ENCODE measurements around the gene MARCO.

MARCO gene

GRCh38 chr2:118988706-118989105 is 46.7 kb downstream of the MARCO start:
- Histone ChIP-seq H3K4me1 (ENCODE audit: low read length) (no peaks in the 10 kb centered on the region), H3K79me2 (ENCODE audit: low read length) (no peaks in the 10 kb centered on the region), H3K9me3 (ENCODE audit: insufficient read depth, low read length) (no peaks in the 10 kb centered on the region), H4K20me1 (ENCODE audit: insufficient read depth, low read length) (no peaks in the 10 kb centered on the region), H3K4me2 (ENCODE audit: low read length) (no peak overlapping the region), H3K4me3 (ENCODE audit: low read length) (no peak overlapping the region), H3K36me3 (replicated peaks; ENCODE audit: low read depth, low read length) (no peaks in the 10 kb centered on the region), H3K9ac (ENCODE audit: low read length) (no peak overlapping the region), H2AFZ (ENCODE audit: low read depth, low read length) (no peak overlapping the region), H3K27me3 (ENCODE audit: low read depth, low read length) (peaks cover 21% of the 10 kb centered on the region), H3K27ac (ENCODE audit: low read length) (no peak overlapping the region)
- TF ChIP-seq CTCF (IDR thresholded peaks at IDR 0.05; ENCODE audit: low read depth, low read length) (no peak), EZH2phosphoT487 (IDR thresholded peaks at IDR 0.05; ENCODE audit: low read depth) (no peak)

GRCh38 chr2:118989481-118989880 is 47.5 kb downstream of the MARCO start:
- H3K9ac ChIP-seq (ENCODE audit: low read length), result no peak overlapping the region
- no peaks in the 10 kb centered on the region for H3K9me3 ChIP-seq (ENCODE audit: insufficient read depth, low read length)
- H3K27me3 ChIP-seq (ENCODE audit: low read depth, low read length), result peaks cover 19% of the 10 kb centered on the region
- no peak overlapping the region for H3K4me2 ChIP-seq (ENCODE audit: low read length)
- no peak for TF ChIP-seq CTCF (IDR thresholded peaks at IDR 0.05; ENCODE audit: low read depth, low read length)
- TF ChIP-seq EZH2phosphoT487 (IDR thresholded peaks at IDR 0.05; ENCODE audit: low read depth), result no peak
- no peaks in the 10 kb centered on the region for H4K20me1 ChIP-seq (ENCODE audit: insufficient read depth, low read length)
- no peak overlapping the region for H2AFZ ChIP-seq (ENCODE audit: low read depth, low read length)
- no peak overlapping the region for H3K27ac ChIP-seq (ENCODE audit: low read length)
- no peaks in the 10 kb centered on the region for H3K79me2 ChIP-seq (ENCODE audit: low read length)
- no peaks in the 10 kb centered on the region for H3K4me1 ChIP-seq (ENCODE audit: low read length)
- no peaks in the 10 kb centered on the region for H3K36me3 ChIP-seq (replicated peaks; ENCODE audit: low read depth, low read length)
- no peak overlapping the region for H3K4me3 ChIP-seq (ENCODE audit: low read length)

- Histone ChIP-seq H3K4me1 (ENCODE audit: low read length) (no peaks in the 10 kb centered on the region), H3K27me3 (ENCODE audit: low read depth, low read length) (peaks cover 10% of the 10 kb centered on the region; the same call in 1 of the 2 replicates), H3K27ac (ENCODE audit: low read length) (no peak overlapping the region), H3K9ac (ENCODE audit: low read length) (no peak overlapping the region), H3K79me2 (ENCODE audit: low read length) (no peaks in the 10 kb centered on the region), H4K20me1 (ENCODE audit: insufficient read depth, low read length) (no peaks in the 10 kb centered on the region), H3K36me3 (replicated peaks; ENCODE audit: low read depth, low read length) (no peaks in the 10 kb centered on the region), H2AFZ (ENCODE audit: low read depth, low read length) (no peak overlapping the region), H3K9me3 (ENCODE audit: insufficient read depth, low read length) (no peaks in the 10 kb centered on the region), H3K4me3 (ENCODE audit: low read length) (no peak overlapping the region), H3K4me2 (ENCODE audit: low read length) (no peak overlapping the region)
- TF ChIP-seq CTCF (IDR thresholded peaks at IDR 0.05; ENCODE audit: low read depth, low read length) (no peak), EZH2phosphoT487 (IDR thresholded peaks at IDR 0.05; ENCODE audit: low read depth) (no peak)
These were observed 49.0 kb downstream of the MARCO start for GRCh38 chr2:118990757-118991545.

- Histone ChIP-seq H3K4me1 (ENCODE audit: low read length) (no peaks in the 10 kb centered on the region), H4K20me1 (ENCODE audit: insufficient read depth, low read length) (no peaks in the 10 kb centered on the region), H3K27me3 (ENCODE audit: low read depth, low read length) (peaks cover 10% of the 10 kb centered on the region; the same call in 1 of the 2 replicates), H3K9me3 (ENCODE audit: insufficient read depth, low read length) (no peaks in the 10 kb centered on the region), H3K79me2 (ENCODE audit: low read length) (no peaks in the 10 kb centered on the region), H2AFZ (ENCODE audit: low read depth, low read length) (no peak overlapping the region), H3K27ac (ENCODE audit: low read length) (no peak overlapping the region), H3K4me2 (ENCODE audit: low read length) (no peak overlapping the region), H3K36me3 (replicated peaks; ENCODE audit: low read depth, low read length) (no peaks in the 10 kb centered on the region), H3K9ac (ENCODE audit: low read length) (no peak overlapping the region), H3K4me3 (ENCODE audit: low read length) (no peak overlapping the region)
- TF ChIP-seq CTCF (IDR thresholded peaks at IDR 0.05; ENCODE audit: low read depth, low read length) (no peak), EZH2phosphoT487 (IDR thresholded peaks at IDR 0.05; ENCODE audit: low read depth) (no peak)
These were observed 49.6 kb downstream of the MARCO start for GRCh38 chr2:118991554-118991953.

All from OCI-LY3 (cell line).